ENCODE data around the gene MBP. TPM values are rescaled to one million over a fixed set of nuclear protein-coding genes. Genes with fewer than 3 reads are reported as not detected.

Gene MBP
- total and polyA plus RNA-seq, 2 of the 13 experiments (the other 11 are each of a cell fraction or from before 2014, with no cell fraction given): 5.0 to 8.5 TPM

GRCh38 chr18:77058290-77058835 is 74.2 kb downstream of the MBP start:
- TF ChIP-seq HOMEZ (CRISPR knock-in tag; IDR thresholded peaks at IDR 0.05; ENCODE audit: low read depth) (no peak), BRF2 (CRISPR knock-in tag; IDR thresholded peaks at IDR 0.05) (no peak), PRMT3 (CRISPR knock-in tag; IDR thresholded peaks at IDR 0.05; ENCODE audit: borderline replicate concordance, low read depth) (no peak), NFE2 (CRISPR knock-in tag; IDR thresholded peaks at IDR 0.05) (no peak), ZNF556 (CRISPR knock-in tag; IDR thresholded peaks at IDR 0.05; ENCODE audit: borderline replicate concordance) (no peak), ZNF546 (CRISPR knock-in tag; conservative IDR thresholded peaks at IDR 0.05) (no peak), MAF1 (CRISPR knock-in tag; IDR thresholded peaks at IDR 0.05; ENCODE audit: borderline replicate concordance) (no peak), ZNF317 (CRISPR knock-in tag; IDR thresholded peaks at IDR 0.05) (no peak), SRY (CRISPR knock-in tag; IDR thresholded peaks at IDR 0.05) (no peak)
- DNase-seq (ENCODE audit: low spot score) (no peak), ATAC-seq (no peak), FAIRE-seq (no peak)
- Histone ChIP-seq H3K9me3 (ENCODE audit: low read length) (no peaks in the 10 kb centered on the region), H3K27ac (ENCODE audit: extremely low read length, insufficient read depth, low read length) (no peak overlapping the region), H2AFZ (ENCODE audit: low read length) (no peak overlapping the region), H3K9ac (ENCODE audit: insufficient read depth, low read depth, low read length) (no peak overlapping the region), H3K4me3 (replicated peaks in 1 of 3; ENCODE audit: insufficient read depth in 1 of 3, low read depth in 2 of 3, low read length in 3 of 3) (no peak overlapping the region), H3K27me3 (ENCODE audit: control insufficient read depth in 1 of 2, insufficient read depth in 2 of 2, low read length in 2 of 2) (no peaks in the 10 kb centered on the region), H3K4me2 (ENCODE audit: low read depth, low read length) (no peak overlapping the region), H3K79me2 (ENCODE audit: insufficient read depth, low read length) (no peaks in the 10 kb centered on the region), H3K4me1 (ENCODE audit: insufficient read depth, low read length) (peaks cover 42% of the 10 kb centered on the region), H3K36me3 (replicated peaks in 1 of 2; ENCODE audit: control insufficient read depth in 1 of 2, insufficient read depth in 2 of 2, low read length in 2 of 2) (no peaks in the 10 kb centered on the region; a peak in 2 of 5 replicates), H4K20me1 (ENCODE audit: insufficient read depth, low read length) (no peaks in the 10 kb centered on the region)
- BruUV-seq (replicated peaks): no TSS peak
- WGBS (ENCODE audit: low lambda C conversion rate): 97% methylated on average over 20 of the region's 32 CpGs
- in situ Hi-C loops (cut with HindIII; ENCODE audit: extremely low pct_ligation_motif_present, low pct_unique_long_range_greater_than_20kb) (no loop called here), intact Hi-C loops (cut with micrococcal nuclease; ENCODE audit: unreplicated experiment) (loop anchor here (5.0 kb wide), 2 partner anchors 74 to 256 kb away; partner anchors contain the start of gene MBP)
- POLR2A ChIA-PET: no interaction called here
- CTCF ChIA-PET (ENCODE audit: low intra/inter-chr PET ratio, low total read pairs): interaction anchor here (1.6 kb wide), 1 partner anchor 58 kb away, joined by 18 read pairs; no protein-coding TSS in a partner anchor

Data from HepG2 (cell line).